Measurements from ENCODE around the gene TAS2R60. TPM values are rescaled to one million over a fixed set of nuclear protein-coding genes. Genes with fewer than 3 reads are reported as not detected.

TAS2R60 gene
- polyA plus RNA-seq, 1 donor (not counting 4 experiments of a cell fraction or from before 2014, with no cell fraction given) = 0.17 TPM

- Histone ChIP-seq H3K36me3 (ENCODE audit: control insufficient read depth in 2 of 2, extremely low read depth in 1 of 2, insufficient read depth in 2 of 2, low read length in 2 of 2) (no peaks in the 10 kb centered on the region), H3K4me1 (ENCODE audit: control insufficient read depth, extremely low read depth, insufficient read depth, low read length) (peaks cover 6% of the 10 kb centered on the region), H2AFZ (ENCODE audit: control insufficient read depth, low read length) (no peak overlapping the region), H3K9me3 (ENCODE audit: control insufficient read depth, low read depth, low read length) (no peaks in the 10 kb centered on the region), H3K9ac (ENCODE audit: control insufficient read depth, extremely low read depth, insufficient read depth, low read length) (no peak overlapping the region), H3K9me1 (ENCODE audit: control insufficient read depth, extremely low read depth, insufficient read depth, low read length) (no peaks in the 10 kb centered on the region), H3K79me2 (ENCODE audit: control insufficient read depth, insufficient read depth, low read length) (no peaks in the 10 kb centered on the region), H3K27me3 (ENCODE audit: control insufficient read depth, extremely low read depth, insufficient read depth, low read length) (no peaks in the 10 kb centered on the region), H3K4me3 (ENCODE audit: control insufficient read depth in 2 of 3, extremely low read depth in 1 of 3, insufficient read depth in 2 of 3, low read depth in 1 of 3, low read length in 3 of 3) (no peak overlapping the region), H4K20me1 (ENCODE audit: control insufficient read depth, extremely low read depth, insufficient read depth, low read length) (no peaks in the 10 kb centered on the region), H3K27ac (ENCODE audit: control insufficient read depth, insufficient read depth, low read length) (no peak overlapping the region), H3K4me2 (ENCODE audit: control insufficient read depth, extremely low read depth, insufficient read depth, low read depth, low read length) (no peak overlapping the region)
- TF ChIP-seq EZH2 (IDR thresholded peaks at IDR 0.05; ENCODE audit: low read length) = no peak
- TF ChIP-seq CTCF (optimal IDR thresholded peaks at IDR 0.05 in 1 of 3, IDR thresholded peaks at IDR 0.05 in 1 of 3, conservative IDR thresholded peaks at IDR 0.05 in 1 of 3; ENCODE audit: extremely low read depth in 1 of 3, insufficient read depth in 2 of 3, low read length in 3 of 3) = no peak
- FAIRE-seq (no peak), DNase-seq (ENCODE audit: low read depth, low spot score) (no peak)
- dilution Hi-C loops (cut with MboI; ENCODE audit: extremely low pct_ligation_motif_present, low sequenced_read_pairs) = no loop called here
Observed at GRCh38 chr7:143487061-143487460, 43.8 kb downstream of the TAS2R60 start.

- Histone ChIP-seq H3K27me3 (ENCODE audit: control insufficient read depth, extremely low read depth, insufficient read depth, low read length) (no peaks in the 10 kb centered on the region), H3K4me1 (ENCODE audit: control insufficient read depth, extremely low read depth, insufficient read depth, low read length) (peaks cover 10% of the 10 kb centered on the region), H2AFZ (ENCODE audit: control insufficient read depth, low read length) (no peak overlapping the region), H3K79me2 (ENCODE audit: control insufficient read depth, insufficient read depth, low read length) (no peaks in the 10 kb centered on the region), H3K9ac (ENCODE audit: control insufficient read depth, extremely low read depth, insufficient read depth, low read length) (no peak overlapping the region), H3K4me2 (ENCODE audit: control insufficient read depth, extremely low read depth, insufficient read depth, low read depth, low read length) (no peak overlapping the region), H4K20me1 (ENCODE audit: control insufficient read depth, extremely low read depth, insufficient read depth, low read length) (no peaks in the 10 kb centered on the region), H3K36me3 (ENCODE audit: control insufficient read depth in 2 of 2, extremely low read depth in 1 of 2, insufficient read depth in 2 of 2, low read length in 2 of 2) (no peaks in the 10 kb centered on the region), H3K9me1 (ENCODE audit: control insufficient read depth, extremely low read depth, insufficient read depth, low read length) (no peaks in the 10 kb centered on the region), H3K9me3 (ENCODE audit: control insufficient read depth, low read depth, low read length) (no peaks in the 10 kb centered on the region), H3K4me3 (ENCODE audit: control insufficient read depth in 2 of 3, extremely low read depth in 1 of 3, insufficient read depth in 2 of 3, low read depth in 1 of 3, low read length in 3 of 3) (no peak overlapping the region), H3K27ac (ENCODE audit: control insufficient read depth, insufficient read depth, low read length) (no peak overlapping the region)
- dilution Hi-C loops (cut with MboI; ENCODE audit: extremely low pct_ligation_motif_present, low sequenced_read_pairs) = no loop called here
- no peak for TF ChIP-seq CTCF (optimal IDR thresholded peaks at IDR 0.05 in 1 of 3, IDR thresholded peaks at IDR 0.05 in 1 of 3, conservative IDR thresholded peaks at IDR 0.05 in 1 of 3; ENCODE audit: extremely low read depth in 1 of 3, insufficient read depth in 2 of 3, low read length in 3 of 3)
- no peak for TF ChIP-seq EZH2 (IDR thresholded peaks at IDR 0.05; ENCODE audit: low read length)
- DNase-seq (ENCODE audit: low read depth, low spot score) = no peak
- no peak for FAIRE-seq
Observed at GRCh38 chr7:143487566-143487965, 44.3 kb downstream of the TAS2R60 start.

Data from keratinocyte (primary cell).